Brain microvascular endothelial cell (primary cell): ENCODE results near the gene MMP24.

ENCODE experiments used
- DNase-seq: peaks from one replicate; pipeline ENCODE4 v3.0.0-alpha.2; 2020
- H3K27ac ChIP-seq: fragments of 250-450 bp; sonication (Bioruptor Pico); 2 replicates; pipeline ENCODE4 v1.5.1; 2020; ENCODE audit warnings: mild to moderate bottlenecking, moderate library complexity
- H3K27me3 ChIP-seq: fragments of 250-450 bp; sonication (Bioruptor Pico); replicated peaks from 2 replicates; pipeline ENCODE4 v1.5.1; 2020; ENCODE audit warnings: mild to moderate bottlenecking
- H3K36me3 ChIP-seq: fragments of 250-450 bp; sonication (Bioruptor Pico); replicated peaks from 2 replicates; pipeline ENCODE4 v1.5.1; 2020; ENCODE audit warnings: mild to moderate bottlenecking
- H3K4me3 ChIP-seq: 2 replicates; pipeline ENCODE4 v1.5.1; 2011; ENCODE audit warnings: low read depth, mild to moderate bottlenecking, control low read depth, low read length, moderate library complexity
- CTCF ChIP-seq: IDR thresholded peaks from 2 replicates; pipeline ENCODE4 v1.5.1; 2011; ENCODE audit warnings: low read depth, mild to moderate bottlenecking, moderate library complexity, low read length, control low read depth, inconsistent platforms; ENCODE audit errors: missing control alignments
- in situ Hi-C: cut with HindIII; loops from 2 replicates; pipeline ENCODE4 v1.10.0; 2017; ENCODE audit warnings: low sequenced_read_pairs, low pct_ligation_motif_present

Gene MMP24

GRCh38 chr20:35263532-35264341 is 37.2 kb downstream of the MMP24 start:
- DNase-seq, result no peak

GRCh38 chr20:35264755-35265154 is 38.3 kb downstream of the MMP24 start:
- Histone ChIP-seq H3K27ac (no peak overlapping the region), H3K4me3 (no peak overlapping the region), H3K27me3 (no peaks in the 10 kb centered on the region), H3K36me3 (no peaks in the 10 kb centered on the region)
- TF ChIP-seq CTCF, result peak; percentile 57
- DNase-seq, result no peak
- in situ Hi-C loops, result no loop called here

More at GRCh38 chr20:35263532-35264341, 37.2 kb downstream of the MMP24 start:
- H3K27me3 ChIP-seq, result no peaks in the 10 kb centered on the region
- H3K36me3 ChIP-seq, result no peaks in the 10 kb centered on the region
- H3K4me3 ChIP-seq, result no peak overlapping the region
- in situ Hi-C loops, result no loop called here
- no peak overlapping the region for H3K27ac ChIP-seq
- TF ChIP-seq CTCF, result no peak

- no peak for DNase-seq
- Histone ChIP-seq H3K27me3 (no peaks in the 10 kb centered on the region), H3K27ac (no peak overlapping the region), H3K36me3 (no peaks in the 10 kb centered on the region), H3K4me3 (no peak overlapping the region)
- no peak for TF ChIP-seq CTCF
- in situ Hi-C loops, result no loop called here
These were observed 40.6 kb downstream of the MMP24 start for GRCh38 chr20:35267092-35267491.

- no peak overlapping the region for H3K27ac ChIP-seq
- peak; percentile 92 for TF ChIP-seq CTCF
- in situ Hi-C loops, result no loop called here
- H3K27me3 ChIP-seq, result no peaks in the 10 kb centered on the region
- peak; percentile 71 for DNase-seq
- no peak overlapping the region for H3K4me3 ChIP-seq
- H3K36me3 ChIP-seq, result no peaks in the 10 kb centered on the region
These were observed 42.7 kb downstream of the MMP24 start for GRCh38 chr20:35269055-35269781.

GRCh38 chr20:35270021-35270902 is 43.8 kb downstream of the MMP24 start:
- no peaks in the 10 kb centered on the region for H3K27me3 ChIP-seq
- TF ChIP-seq CTCF, result no peak
- H3K4me3 ChIP-seq, result no peak overlapping the region
- peaks cover under 1% of the 10 kb centered on the region for H3K36me3 ChIP-seq
- no peak for DNase-seq
- in situ Hi-C loops, result no loop called here
- H3K27ac ChIP-seq, result no peak overlapping the region
